Ishikawa (cell line): ENCODE results near the gene KNDC1.

Experiments used
- CREB1 ChIP-seq: IDR thresholded peaks from 2 replicates; pipeline ENCODE4 v1.6.1; 2012; ENCODE audit warnings: low read depth
- RAD21 ChIP-seq: IDR thresholded peaks from 2 replicates; pipeline ENCODE4 v1.6.1; 2012; ENCODE audit warnings: low read depth
- TF ChIP-seq, protein P1 (sequence below): IDR thresholded peaks from 2 replicates; pipeline ENCODE4 v1.6.1; 2012; ENCODE audit warnings: low read depth, mild to moderate bottlenecking

DNA sequence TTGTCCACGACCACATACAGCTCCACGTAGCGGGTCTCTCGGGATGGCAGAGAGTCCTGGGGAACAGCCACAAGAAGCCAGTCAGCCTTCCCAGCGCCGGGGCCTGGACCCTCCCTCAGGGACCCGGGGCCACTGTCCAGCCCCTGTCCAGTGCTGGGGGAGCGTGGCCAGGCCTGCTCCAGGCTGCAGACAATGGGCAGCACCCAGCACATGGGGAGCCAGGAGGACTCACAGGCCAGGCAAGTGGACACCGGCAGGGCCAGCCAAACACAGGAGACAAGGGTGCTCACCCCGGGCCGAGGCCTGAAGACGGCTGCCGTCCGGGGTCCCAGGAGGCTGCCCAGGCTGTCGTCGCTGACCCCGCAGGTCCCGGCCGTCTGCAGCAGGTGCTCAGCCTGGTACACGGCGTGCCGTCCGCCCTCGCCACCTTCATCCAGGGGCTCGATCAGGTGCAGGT is 113.0 kb downstream of the KNDC1 start:
- TF ChIP-seq, protein P1, sequence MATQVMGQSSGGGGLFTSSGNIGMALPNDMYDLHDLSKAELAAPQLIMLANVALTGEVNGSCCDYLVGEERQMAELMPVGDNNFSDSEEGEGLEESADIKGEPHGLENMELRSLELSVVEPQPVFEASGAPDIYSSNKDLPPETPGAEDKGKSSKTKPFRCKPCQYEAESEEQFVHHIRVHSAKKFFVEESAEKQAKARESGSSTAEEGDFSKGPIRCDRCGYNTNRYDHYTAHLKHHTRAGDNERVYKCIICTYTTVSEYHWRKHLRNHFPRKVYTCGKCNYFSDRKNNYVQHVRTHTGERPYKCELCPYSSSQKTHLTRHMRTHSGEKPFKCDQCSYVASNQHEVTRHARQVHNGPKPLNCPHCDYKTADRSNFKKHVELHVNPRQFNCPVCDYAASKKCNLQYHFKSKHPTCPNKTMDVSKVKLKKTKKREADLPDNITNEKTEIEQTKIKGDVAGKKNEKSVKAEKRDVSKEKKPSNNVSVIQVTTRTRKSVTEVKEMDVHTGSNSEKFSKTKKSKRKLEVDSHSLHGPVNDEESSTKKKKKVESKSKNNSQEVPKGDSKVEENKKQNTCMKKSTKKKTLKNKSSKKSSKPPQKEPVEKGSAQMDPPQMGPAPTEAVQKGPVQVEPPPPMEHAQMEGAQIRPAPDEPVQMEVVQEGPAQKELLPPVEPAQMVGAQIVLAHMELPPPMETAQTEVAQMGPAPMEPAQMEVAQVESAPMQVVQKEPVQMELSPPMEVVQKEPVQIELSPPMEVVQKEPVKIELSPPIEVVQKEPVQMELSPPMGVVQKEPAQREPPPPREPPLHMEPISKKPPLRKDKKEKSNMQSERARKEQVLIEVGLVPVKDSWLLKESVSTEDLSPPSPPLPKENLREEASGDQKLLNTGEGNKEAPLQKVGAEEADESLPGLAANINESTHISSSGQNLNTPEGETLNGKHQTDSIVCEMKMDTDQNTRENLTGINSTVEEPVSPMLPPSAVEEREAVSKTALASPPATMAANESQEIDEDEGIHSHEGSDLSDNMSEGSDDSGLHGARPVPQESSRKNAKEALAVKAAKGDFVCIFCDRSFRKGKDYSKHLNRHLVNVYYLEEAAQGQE = no peak
- TF ChIP-seq RAD21 = no peak
- no peak for TF ChIP-seq CREB1
